HepG2 (cell line): Measurements from ENCODE around the gene IZUMO4.
"Not testable (repeated sequence)": the region's sequence is repeated elsewhere in the genome, so short reads cannot be mapped to it uniquely, and the experiment has no call there.

Source experiments
- CEBPB ChIP-seq: IDR thresholded peaks from 2 replicates; pipeline ENCODE4 v1.6.1; 2011; ENCODE audit warnings: low read depth, low read length, improper control_type of control experiment, borderline replicate concordance
- CTCF ChIP-seq: sonication (generic); formaldehyde crosslinking; IDR thresholded peaks from 2 replicates; pipeline ENCODE4 v1.5.0; 2020; ENCODE audit warnings: mild to moderate bottlenecking, missing genetic modification reagents, moderate library complexity
- ETS1 ChIP-seq: sonication (generic); formaldehyde crosslinking; IDR thresholded peaks from 2 replicates; pipeline ENCODE4 v1.4.0; 2020; ENCODE audit warnings: missing genetic modification reagents
- MAFK ChIP-seq, 2 experiments: IDR thresholded peaks in 1 of 2; conservative IDR thresholded peaks in 1 of 2; 2 replicates each; pipeline ENCODE4 v1.6.1; 2011; ENCODE audit warnings: improper control_type of control experiment in 2 of 2, low read length in 2 of 2
- TAF1 ChIP-seq: sonication (generic); formaldehyde crosslinking; IDR thresholded peaks from 2 replicates; pipeline ENCODE4 v1.4.0; 2020; ENCODE audit warnings: missing genetic modification reagents
- USF2 ChIP-seq, 2 experiments: sonication (generic) in 1 of 2; formaldehyde crosslinking in 1 of 2; IDR thresholded peaks; 2 replicates each; pipeline versions ENCODE4 v1.5.1 to v1.6.1; 2011 to 2020; ENCODE audit warnings: borderline replicate concordance in 1 of 2, low read depth in 1 of 2, low read length in 1 of 2, mild to moderate bottlenecking in 1 of 2, missing genetic modification reagents in 1 of 2, moderate library complexity in 1 of 2
- ZBTB1 ChIP-seq: sonication (generic); formaldehyde crosslinking; IDR thresholded peaks from 2 replicates; pipeline ENCODE4 v1.4.0; 2020; ENCODE audit warnings: missing genetic modification reagents, borderline replicate concordance
- ZC3H13 ChIP-seq: sonication (generic); formaldehyde crosslinking; IDR thresholded peaks from 2 replicates; pipeline ENCODE4 v1.8.1; 2023; ENCODE audit warnings: mild to moderate bottlenecking, missing genetic modification reagents, moderate library complexity
- ZKSCAN8 ChIP-seq: IDR thresholded peaks from 2 replicates; pipeline ENCODE4 v1.6.1; 2016; ENCODE audit warnings: borderline replicate concordance, missing genetic modification reagents, missing compliant biosample characterization
- ZNF143 ChIP-seq: sonication (generic); formaldehyde crosslinking; IDR thresholded peaks from 2 replicates; pipeline ENCODE4 v1.4.0; 2020; ENCODE audit warnings: missing genetic modification reagents

- TF ChIP-seq TAF1 (CRISPR knock-in tag); CTCF (CRISPR knock-in tag); ZBTB1 (CRISPR knock-in tag); ZNF143; MAFK (conservative IDR thresholded peaks at IDR 0.05 in 1 of 2, IDR thresholded peaks at IDR 0.05 in 1 of 2; ENCODE audit: low read length in 2 of 2); ETS1 (CRISPR knock-in tag); USF2 (IDR thresholded peaks at IDR 0.05; ENCODE audit: low read depth, low read length); USF2 (CRISPR knock-in tag; IDR thresholded peaks at IDR 0.05; ENCODE audit: borderline replicate concordance): not testable (repeated sequence)
- TF ChIP-seq ZC3H13 (CRISPR knock-in tag) (0 out of 2 replicates have a peak, but pooled peaks have one; percentile 36), ZKSCAN8 (CRISPR knock-in tag) (peak; percentile 85; the same call in 1 of the 2 replicates), CEBPB (peak; percentile 98)
These were observed 9.8 kb upstream of the IZUMO4 start for GRCh38 chr19:2086695-2087620.
